DMS79 treated with DMSO at 0.1 percent for 48 hours (cell line): ENCODE results near the gene FOXD4.
"Not testable (repeated sequence)": the region's sequence is repeated elsewhere in the genome, so short reads cannot be mapped to it uniquely, and the experiment has no call there.

Source experiments
- DNase-seq: peaks from one replicate; lab custom pipeline; 2025; lab: John Stamatoyannopoulos, UW

FOXD4 gene

DNA sequence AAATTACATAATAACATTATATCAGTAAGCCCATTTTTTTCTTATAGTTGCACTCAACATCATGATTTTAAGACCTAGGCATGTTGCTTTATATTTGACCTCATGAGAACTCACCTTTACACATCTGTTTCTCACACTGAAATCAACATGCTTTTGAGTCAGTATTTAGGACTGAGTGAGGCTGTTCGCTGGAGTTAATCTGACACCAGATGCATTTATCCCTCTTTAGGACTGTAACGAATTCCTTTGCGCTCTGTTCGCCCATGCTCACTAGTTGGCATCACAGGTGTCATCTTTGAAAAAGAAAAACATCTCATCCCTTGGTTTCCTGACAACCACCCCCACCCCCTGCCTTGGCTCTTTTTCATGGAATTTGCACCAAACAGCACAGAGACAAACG, 24.3 kb downstream of the FOXD4 start:
- not testable (repeated sequence) for DNase-seq

DNA sequence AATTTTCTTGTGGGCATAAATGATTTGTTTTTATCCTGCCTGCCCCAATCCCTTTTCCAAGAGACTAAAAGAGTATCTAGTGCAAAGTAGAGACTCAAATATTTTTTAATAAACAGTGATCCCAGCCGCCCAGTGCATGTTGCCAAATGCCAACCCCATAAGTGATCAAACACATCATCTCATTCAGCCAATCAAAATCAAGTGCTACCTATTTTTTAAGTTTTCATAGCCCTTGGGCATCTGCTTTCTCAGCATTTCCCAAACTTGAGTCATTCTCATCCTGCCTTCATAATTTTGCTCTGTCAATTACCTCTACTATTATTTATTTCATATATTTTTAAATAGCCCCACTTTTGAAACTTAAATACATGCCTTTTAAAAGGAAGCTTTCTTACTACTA, 27.4 kb downstream of the FOXD4 start:
- not testable (repeated sequence) for DNase-seq

DNA sequence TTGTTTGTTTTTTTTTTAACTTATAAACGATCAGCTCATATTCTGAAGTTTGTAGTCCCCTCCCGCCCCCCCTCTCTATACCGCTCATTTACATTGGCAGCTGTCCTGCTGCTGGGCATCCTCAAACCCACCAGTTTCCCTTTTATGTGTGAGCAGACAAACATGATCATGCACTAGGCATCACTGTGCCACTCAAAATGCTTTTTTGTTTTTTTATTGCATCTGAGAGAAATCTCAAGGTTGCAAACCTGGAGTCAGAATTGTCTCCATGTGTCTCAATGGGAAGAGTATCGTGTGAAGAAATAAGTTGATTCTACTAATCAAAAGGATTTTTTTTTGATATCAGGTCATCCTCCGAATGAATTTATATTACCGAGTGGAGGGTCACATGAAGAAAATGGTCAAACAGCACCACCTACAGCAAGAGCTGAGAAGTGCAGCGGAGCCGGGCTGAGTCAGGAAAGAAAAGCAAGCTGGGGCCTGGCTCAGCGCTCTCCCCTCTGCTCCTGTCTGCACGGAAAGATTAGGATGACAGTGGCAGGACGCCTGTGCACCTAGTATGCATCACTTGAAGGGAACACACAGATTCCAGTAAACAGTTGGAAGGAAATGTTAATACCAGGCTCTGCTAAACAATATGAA, 29.7 kb downstream of the FOXD4 start:
- DNase-seq, result not testable (repeated sequence)

DNA sequence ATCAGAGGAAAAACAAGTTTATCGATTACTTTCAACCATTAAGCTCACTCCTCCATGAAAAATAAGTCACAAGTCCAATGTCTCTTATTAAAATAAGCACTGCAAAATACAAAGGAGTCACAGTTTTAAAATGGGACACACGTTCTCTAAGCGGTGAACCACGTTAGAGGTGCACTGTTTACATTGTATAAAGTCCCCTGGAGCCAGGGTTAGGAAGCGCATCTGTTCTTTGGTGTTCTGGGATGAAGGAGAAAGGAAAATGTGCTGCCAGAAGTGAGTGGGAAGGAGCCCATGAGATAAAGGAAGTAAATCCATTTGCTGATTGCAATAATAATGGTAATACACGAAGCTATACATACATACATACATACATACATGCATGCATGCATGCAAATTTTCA, 30.4 kb downstream of the FOXD4 start:
- DNase-seq, result not testable (repeated sequence)

DNA sequence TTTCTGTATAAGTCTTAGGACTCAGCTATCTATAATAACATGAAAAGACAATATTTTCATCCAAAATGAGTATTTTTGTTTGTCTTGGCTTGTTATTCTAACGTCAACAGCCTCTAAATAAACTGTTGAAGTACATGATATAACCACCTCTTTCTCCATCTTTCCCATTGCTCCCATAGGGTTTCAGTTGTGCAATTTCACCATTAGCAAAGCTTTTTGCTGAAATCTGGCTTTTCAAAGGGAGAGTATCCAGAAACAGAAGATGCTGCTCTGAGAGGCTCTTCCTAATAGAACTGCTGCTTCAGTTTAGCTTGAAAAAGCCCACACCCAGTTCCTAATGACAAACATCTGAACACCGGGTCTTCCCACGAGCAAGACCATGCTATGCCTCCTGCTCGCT, 31.1 kb downstream of the FOXD4 start:
- not testable (repeated sequence) for DNase-seq

DNA sequence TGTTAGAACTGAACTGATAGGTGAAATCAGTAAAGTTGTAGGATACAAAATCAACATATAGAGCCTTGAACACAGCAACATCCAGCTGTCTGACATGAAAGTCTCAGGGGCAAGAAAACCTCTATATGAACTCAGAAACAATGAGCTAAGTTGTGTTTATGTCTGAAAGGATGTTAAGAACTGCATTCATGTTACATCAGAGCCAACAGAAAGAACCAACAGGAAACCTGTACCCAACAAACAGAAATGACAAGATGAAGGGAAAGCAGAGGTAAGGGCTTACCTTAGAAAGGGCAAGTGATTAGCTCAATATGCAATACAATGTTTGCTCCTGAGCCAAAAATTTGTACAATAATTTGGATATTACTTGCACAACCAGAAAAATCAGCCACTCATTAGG, 31.5 kb downstream of the FOXD4 start:
- DNase-seq, result not testable (repeated sequence)

DNA sequence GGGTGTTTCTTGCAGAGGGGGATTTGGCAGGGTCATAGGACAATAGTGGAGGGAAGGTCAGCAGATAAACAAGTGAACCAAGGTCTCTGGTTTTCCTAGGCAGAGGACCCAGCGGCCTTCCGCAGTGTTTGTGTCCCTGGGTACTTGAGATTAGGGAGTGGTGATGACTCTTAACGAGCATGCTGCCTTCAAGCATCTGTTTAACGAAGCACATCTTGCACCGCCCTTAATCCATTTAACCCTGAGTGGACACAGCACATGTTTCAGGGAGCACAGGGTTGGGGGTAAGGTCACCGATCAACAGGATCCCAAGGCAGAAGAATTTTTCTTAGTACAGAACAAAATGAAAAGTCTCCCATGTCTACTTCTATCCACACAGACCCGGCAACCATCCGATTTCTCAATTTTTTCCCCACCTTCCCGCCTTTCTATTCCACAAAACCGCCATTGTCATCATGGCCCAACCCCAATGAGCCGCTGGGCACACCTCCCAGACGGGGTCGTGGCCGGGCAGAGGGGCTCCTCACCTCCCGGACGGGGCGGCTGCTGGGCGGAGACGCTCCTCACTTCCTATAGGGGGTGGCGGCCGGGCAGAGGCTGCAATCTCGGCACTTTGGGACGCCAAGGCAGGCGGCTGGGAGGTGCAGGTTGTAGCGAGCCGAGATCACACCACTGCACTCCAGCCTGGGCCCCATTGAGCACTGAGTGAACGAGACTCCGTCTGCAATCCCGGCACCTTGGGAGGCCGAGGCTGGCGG, 35.1 kb downstream of the FOXD4 start:
- DNase-seq, result not testable (repeated sequence)

DNA sequence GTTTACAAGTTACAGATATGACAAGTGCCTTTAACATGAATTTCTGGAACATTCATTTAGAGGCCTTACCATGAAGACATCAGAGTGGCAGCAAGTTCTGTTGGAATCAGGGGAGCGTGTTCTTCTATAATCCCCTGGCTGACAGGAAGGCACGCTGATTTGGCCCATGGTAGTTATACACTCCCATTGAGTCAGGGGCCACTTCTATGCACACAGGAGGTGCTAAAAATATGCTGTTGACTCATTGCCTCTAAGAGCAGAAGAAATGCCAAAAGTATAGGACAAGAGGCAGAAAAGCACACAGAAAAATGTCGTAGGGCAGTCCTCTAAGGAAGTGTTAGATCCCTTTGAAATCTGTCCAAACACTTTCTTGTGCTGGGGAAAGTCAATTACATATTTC, 39.9 kb downstream of the FOXD4 start:
- not testable (repeated sequence) for DNase-seq

DNA sequence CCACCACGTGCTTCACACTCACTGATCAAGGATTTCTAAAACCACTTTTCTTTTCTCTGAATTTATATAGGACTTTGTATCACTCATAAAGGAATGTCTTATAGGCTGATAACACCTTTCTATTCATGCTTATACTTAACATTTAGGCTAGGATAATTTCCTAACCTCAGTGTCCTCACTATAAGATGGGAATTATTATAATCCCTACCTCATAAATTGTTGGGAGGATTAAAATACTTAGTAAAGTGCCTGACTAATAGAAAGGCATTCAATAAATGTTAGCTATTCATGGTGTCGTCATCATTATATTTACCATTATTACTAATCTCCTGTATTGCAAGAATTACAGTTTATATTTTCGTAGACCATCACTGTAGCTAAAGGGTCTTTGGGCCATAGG, 41.8 kb downstream of the FOXD4 start:
- DNase-seq, result not testable (repeated sequence)

DNA sequence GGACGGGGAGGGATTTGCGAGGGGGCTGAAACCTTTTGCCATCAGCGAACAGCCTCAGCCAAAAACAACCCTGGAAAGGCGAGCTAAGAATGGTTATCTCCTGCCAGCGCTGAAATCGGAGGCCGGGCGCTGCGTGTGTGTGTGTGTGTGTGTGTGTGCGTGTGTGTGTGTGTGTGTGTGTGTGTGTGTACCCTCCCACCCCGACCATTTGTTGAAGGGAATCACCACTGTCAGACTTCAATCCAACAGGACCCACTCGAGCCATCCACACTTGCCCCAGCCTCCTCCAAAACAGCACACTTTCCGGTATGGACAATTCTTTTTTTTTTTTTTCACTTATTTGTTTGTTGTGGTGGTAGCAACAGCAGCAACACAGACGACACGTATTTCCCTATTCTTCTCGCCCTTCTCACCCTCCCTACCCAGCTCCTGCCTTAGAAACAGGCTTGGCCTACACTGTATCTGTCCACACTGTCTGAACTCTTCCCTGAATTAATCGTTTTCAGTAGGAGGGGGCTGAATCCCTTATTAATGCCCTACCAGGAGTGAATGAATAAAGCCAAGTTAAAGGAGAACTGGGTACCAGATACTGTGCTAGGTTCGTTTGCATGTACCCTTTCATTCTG, 44.2 kb downstream of the FOXD4 start:
- DNase-seq, result not testable (repeated sequence)

DNA sequence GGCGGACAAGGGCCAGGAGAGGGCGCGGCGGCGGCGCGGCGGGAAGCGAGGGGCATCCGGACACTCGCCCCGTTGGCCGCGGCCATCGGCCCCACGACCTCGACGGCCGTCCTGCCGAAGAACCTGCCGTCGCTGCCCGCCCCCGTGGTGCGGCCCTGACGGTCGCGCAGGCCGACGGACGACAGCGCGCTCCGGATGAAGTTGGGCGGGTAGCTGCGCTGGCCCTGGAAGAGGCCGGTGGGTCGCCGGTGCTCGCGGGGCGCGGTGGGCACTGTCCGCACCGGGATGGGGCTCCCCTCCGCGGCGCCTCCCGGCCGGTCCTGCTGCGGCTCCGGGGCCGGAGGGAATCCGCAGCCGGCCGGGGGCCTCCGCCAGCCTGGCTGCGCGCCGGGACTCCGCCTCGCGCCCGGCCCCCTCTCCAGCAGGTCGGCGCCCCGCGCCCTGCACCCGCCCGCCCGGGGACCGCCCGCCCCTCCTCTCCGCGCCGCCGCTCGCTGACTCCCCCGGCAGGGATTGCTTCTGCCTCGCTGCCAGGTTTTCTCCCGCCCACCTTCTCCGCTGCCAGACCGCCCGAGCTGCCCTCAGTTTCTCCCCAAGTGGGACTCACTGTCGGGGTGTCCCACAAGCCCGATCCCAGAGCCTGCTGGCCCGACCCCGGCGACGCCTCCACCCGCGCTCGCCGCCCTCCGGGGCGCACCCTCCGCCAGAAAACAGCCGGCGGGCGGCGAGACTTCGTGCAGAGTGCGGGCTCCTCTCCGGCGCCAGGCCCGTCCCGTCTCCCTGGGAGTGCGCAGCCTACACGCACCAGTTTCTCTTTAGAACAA, 44.9 kb downstream of the FOXD4 start:
- DNase-seq, result not testable (repeated sequence)
